Muscle of arm (tissue), 12 donors: ENCODE data around the gene UGT1A6. TPM values are rescaled to one million over a fixed set of nuclear protein-coding genes. Genes with fewer than 3 reads are reported as not detected.
"Not testable (repeated sequence)": the region's sequence is repeated elsewhere in the genome, so short reads cannot be mapped to it uniquely, and the experiment has no call there.

Experiments
- DNase-seq: peaks from one replicate; pipeline ENCODE4 v3.0.0-alpha.2; 2013
- polyA plus RNA-seq, 12 donors: library from polyadenylated mRNA; unstranded; fragments of 120-200 nt; gene quantifications; one replicate each; pipeline ENCODE4 v1.2.1, GENCODE V29; 2013; ENCODE audit not compliant: insufficient read length in 12 of 12

The UGT1A6 gene
- polyA plus RNA-seq, 12 donors: 0.14 to 0.62 TPM; not detected in 10

GRCh38 chr2:233686928-233687327, 5.8 kb upstream of the UGT1A6 start:
- no peak for DNase-seq

- DNase-seq: no peak
Observed at GRCh38 chr2:233688341-233688740, 4.3 kb upstream of the UGT1A6 start.

- DNase-seq: no peak
Observed at GRCh38 chr2:233689031-233689430, 3.7 kb upstream of the UGT1A6 start.

GRCh38 chr2:233689501-233689900, 3.2 kb upstream of the UGT1A6 start:
- no peak for DNase-seq

GRCh38 chr2:233690444-233690843, 2.2 kb upstream of the UGT1A6 start:
- DNase-seq: no peak

- DNase-seq: no peak
Observed at GRCh38 chr2:233691443-233692433, 952 bp upstream of the UGT1A6 start.

GRCh38 chr2:233693963-233694362, 1.3 kb downstream of the UGT1A6 start:
- DNase-seq: no peak

- DNase-seq: no peak
Observed at GRCh38 chr2:233698740-233699139, 6.0 kb downstream of the UGT1A6 start.

- DNase-seq: no peak
Observed at GRCh38 chr2:233699424-233700027, 6.8 kb downstream of the UGT1A6 start.

GRCh38 chr2:233700028-233700635, 7.4 kb downstream of the UGT1A6 start:
- no peak for DNase-seq

GRCh38 chr2:233700842-233701241, 8.2 kb downstream of the UGT1A6 start:
- DNase-seq: not testable (repeated sequence)

GRCh38 chr2:233702238-233702637, 9.5 kb downstream of the UGT1A6 start:
- no peak for DNase-seq

GRCh38 chr2:233705911-233706506, 13.3 kb downstream of the UGT1A6 start:
- DNase-seq: no peak

- DNase-seq: no peak
Observed at GRCh38 chr2:233706720-233707119, 14.0 kb downstream of the UGT1A6 start.

- DNase-seq: no peak
Observed at GRCh38 chr2:233707940-233708644, 15.4 kb downstream of the UGT1A6 start.

GRCh38 chr2:233708942-233709341, 16.3 kb downstream of the UGT1A6 start:
- DNase-seq: no peak

- DNase-seq: peak; percentile 16
Observed at GRCh38 chr2:233711312-233712008, 18.8 kb downstream of the UGT1A6 start.

GRCh38 chr2:233712611-233713261, 20.0 kb downstream of the UGT1A6 start, which contains the start of gene UGT1A5:
UGT1A5 (plus strand) TSS chr2:233712907; CDS start chr2:233712992, 85 bp downstream.
- DNase-seq: no peak

GRCh38 chr2:233713262-233713615, 20.5 kb downstream of the UGT1A6 start:
- no peak for DNase-seq

- no peak for DNase-seq
Observed at GRCh38 chr2:233714121-233714520, 21.4 kb downstream of the UGT1A6 start.
